Lower lobe of right lung (tissue), 2 donors: ENCODE data around the gene CDK6. TPM values are rescaled to one million over a fixed set of nuclear protein-coding genes. Genes with fewer than 3 reads are reported as not detected.

Experiments
- ATAC-seq, 2 donors: fragments of 200-7000 bp; cut with Tn5 transposase; one replicate each; pipeline ENCODE4 v1.9.1; 2020 to 2022; ENCODE audit warnings: mild to moderate bottlenecking in 2 of 2, moderate library complexity in 2 of 2
- DNase-seq: peaks from one replicate; pipeline ENCODE4 v3.0.0-alpha.2; 2020
- H3K27ac ChIP-seq: fragments of 200-600 bp; one replicate; pipeline ENCODE4 v1.8.0; 2022
- H3K27me3 ChIP-seq: fragments of 200-600 bp; one replicate; pipeline ENCODE4 v1.8.0; 2022; ENCODE audit warnings: low read depth
- H3K36me3 ChIP-seq: fragments of 200-600 bp; one replicate; pipeline ENCODE4 v1.8.0; 2022; ENCODE audit warnings: mild to moderate bottlenecking
- H3K4me1 ChIP-seq: fragments of 200-600 bp; one replicate; pipeline ENCODE4 v1.8.0; 2022
- H3K4me3 ChIP-seq: fragments of 200-600 bp; one replicate; pipeline ENCODE4 v1.8.0; 2022; ENCODE audit warnings: mild to moderate bottlenecking
- H3K9me3 ChIP-seq: fragments of 200-600 bp; one replicate; pipeline ENCODE4 v1.8.0; 2022
- CTCF ChIP-seq: fragments of 200-600 bp; IDR thresholded peaks from one replicate; pipeline ENCODE4 v1.8.0; 2022; ENCODE audit warnings: antibody characterized with exemption, mild to moderate bottlenecking
- intact Hi-C: fragments of 100-400 bp; cut with DNase I; formaldehyde crosslinking; loops from one replicate; pipeline ENCODE4 v1.11.0; 2022
- total RNA-seq: library from RNA; stranded (reverse); fragmentation: NEBNext Ultra II Directional; extraction: Animal tissue kit (Norgen Biotek cat#: 25700); gene quantifications from one replicate; pipeline ENCODE4 v1.2.1, GENCODE V29; 2021
- donor health status: DM: no; HTN: yes; CAD: no; lungs with severe emphysema.

The CDK6 gene
- total RNA-seq, 1 donor from 2014 or later, result 21.7 TPM

- Histone ChIP-seq H3K36me3 (no peaks in the 10 kb centered on the region), H3K9me3 (no peaks in the 10 kb centered on the region), H3K27ac (no peak overlapping the region), H3K4me3 (no peak overlapping the region), H3K4me1 (peaks cover 16% of the 10 kb centered on the region), H3K27me3 (no peaks in the 10 kb centered on the region)
- ATAC-seq (no peak), DNase-seq (no peak)
- no peak for TF ChIP-seq CTCF
- intact Hi-C loops, result no loop called here
These were observed 155.9 kb downstream of the CDK6 start for GRCh38 chr7:92680442-92680841.

- Histone ChIP-seq H3K4me3 (no peak overlapping the region), H3K36me3 (no peaks in the 10 kb centered on the region), H3K27me3 (no peaks in the 10 kb centered on the region), H3K27ac (no peak overlapping the region), H3K4me1 (peaks cover 12% of the 10 kb centered on the region), H3K9me3 (no peaks in the 10 kb centered on the region)
- no peak for TF ChIP-seq CTCF
- no peak for ATAC-seq
- intact Hi-C loops, result no loop called here
- DNase-seq, result no peak
These were observed 158.0 kb downstream of the CDK6 start for GRCh38 chr7:92678291-92678920.

- H3K9me3 ChIP-seq, result no peaks in the 10 kb centered on the region
- H3K4me1 ChIP-seq, result no peaks in the 10 kb centered on the region
- intact Hi-C loops, result no loop called here
- H3K36me3 ChIP-seq, result no peaks in the 10 kb centered on the region
- H3K27me3 ChIP-seq, result no peaks in the 10 kb centered on the region
- H3K27ac ChIP-seq, result no peak overlapping the region
- DNase-seq (no peak), ATAC-seq (no peak)
- H3K4me3 ChIP-seq, result no peak overlapping the region
- no peak for TF ChIP-seq CTCF
These were observed 162.0 kb downstream of the CDK6 start for GRCh38 chr7:92674379-92674778.

GRCh38 chr7:92671505-92672169 is 164.7 kb downstream of the CDK6 start:
- H3K9me3 ChIP-seq, result no peaks in the 10 kb centered on the region
- H3K27ac ChIP-seq, result no peak overlapping the region
- ATAC-seq, result no peak

GRCh38 chr7:92670204-92670851 is 166.0 kb downstream of the CDK6 start:
- H3K36me3 ChIP-seq, result no peaks in the 10 kb centered on the region
- intact Hi-C loops, result no loop called here
- H3K4me1 ChIP-seq, result no peaks in the 10 kb centered on the region
- no peak overlapping the region for H3K27ac ChIP-seq
- H3K27me3 ChIP-seq, result no peaks in the 10 kb centered on the region
- DNase-seq, result no peak
- ATAC-seq, result no peak
- H3K9me3 ChIP-seq, result no peaks in the 10 kb centered on the region
- H3K4me3 ChIP-seq, result no peak overlapping the region
- TF ChIP-seq CTCF, result no peak

More at GRCh38 chr7:92671505-92672169, 164.7 kb downstream of the CDK6 start:
- intact Hi-C loops, result no loop called here
- H3K27me3 ChIP-seq, result no peaks in the 10 kb centered on the region
- H3K4me1 ChIP-seq, result no peaks in the 10 kb centered on the region
- no peak for DNase-seq
- H3K4me3 ChIP-seq, result no peak overlapping the region
- H3K36me3 ChIP-seq, result no peaks in the 10 kb centered on the region
- no peak for TF ChIP-seq CTCF
